H1 (cell line): ENCODE data around the gene SRMS.

Experiments
- CHD2 ChIP-seq: IDR thresholded peaks from 2 replicates; pipeline ENCODE4 v1.6.1; 2012; ENCODE audit warnings: low read length, improper control_type of control experiment
- CTCF ChIP-seq, 3 experiments: IDR thresholded peaks; 1 replicate in 2 of 3; 2 replicates in 1 of 3; pipeline versions ENCODE4 v1.5.1 to v1.6.1; 2011; ENCODE audit warnings: low read length in 3 of 3, mild to moderate bottlenecking in 3 of 3, inconsistent platforms in 2 of 3, low read depth in 1 of 3, moderate library complexity in 1 of 3; ENCODE audit not compliant: insufficient read depth in 1 of 3; ENCODE audit errors: control extremely low read depth in 1 of 3
- GTF2F1 ChIP-seq: IDR thresholded peaks from 2 replicates; pipeline ENCODE4 v1.6.1; 2012; ENCODE audit warnings: low read depth, low read length, improper control_type of control experiment, borderline replicate concordance
- JUND ChIP-seq: IDR thresholded peaks from 2 replicates; pipeline ENCODE4 v1.6.1; 2011; ENCODE audit warnings: mild to moderate bottlenecking, improper control_type of control experiment, low read length
- POLR2A ChIP-seq, 2 experiments: IDR thresholded peaks; 1 replicate in 1 of 2; 2 replicates in 1 of 2; pipeline ENCODE4 v1.6.1; 2011; ENCODE audit warnings: low read depth in 2 of 2, low read length in 2 of 2, mild to moderate bottlenecking in 2 of 2; ENCODE audit errors: control extremely low read depth in 1 of 2
- RAD21 ChIP-seq, 2 experiments: IDR thresholded peaks in 1 of 2; conservative IDR thresholded peaks in 1 of 2; 2 replicates each; pipeline ENCODE4 v1.6.1; 2011; ENCODE audit warnings: low read depth in 2 of 2, low read length in 2 of 2, improper control_type of control experiment in 1 of 2, inconsistent platforms in 1 of 2, mild to moderate bottlenecking in 1 of 2, moderate library complexity in 1 of 2
- RFX5 ChIP-seq: IDR thresholded peaks from 2 replicates; pipeline ENCODE4 v1.6.1; 2011; ENCODE audit warnings: low read depth, low read length, improper control_type of control experiment, borderline replicate concordance
- SRF ChIP-seq: IDR thresholded peaks from 2 replicates; pipeline ENCODE4 v1.6.1; 2011; ENCODE audit warnings: mild to moderate bottlenecking, low read depth, low read length, moderate library complexity
- TAF1 ChIP-seq: IDR thresholded peaks from 2 replicates; pipeline ENCODE4 v1.6.1; 2011; ENCODE audit warnings: mild to moderate bottlenecking, low read depth, low read length

- no peak for TF ChIP-seq TAF1
- TF ChIP-seq RFX5: no peak
- TF ChIP-seq CHD2: no peak
- TF ChIP-seq CTCF (IDR thresholded peaks at IDR 0.05; ENCODE audit: control extremely low read depth in 1 of 3, insufficient read depth in 1 of 3, low read depth in 1 of 3, low read length in 3 of 3): no peak
- no peak for TF ChIP-seq JUND
- no peak for TF ChIP-seq POLR2A (IDR thresholded peaks at IDR 0.05; ENCODE audit: control extremely low read depth in 1 of 2, low read depth in 2 of 2, low read length in 2 of 2)
- TF ChIP-seq RAD21 (IDR thresholded peaks at IDR 0.05 in 1 of 2, conservative IDR thresholded peaks at IDR 0.05 in 1 of 2; ENCODE audit: low read depth in 2 of 2, low read length in 2 of 2): no peak
- TF ChIP-seq SRF: no peak
- TF ChIP-seq GTF2F1: no peak
Observed at GRCh38 chr20:63579017-63579694, 31.6 kb upstream of the SRMS start.
